ENCODE measurements around the gene PISD. TPM values are rescaled to one million over a fixed set of nuclear protein-coding genes. Genes with fewer than 3 reads are reported as not detected.

PISD gene
- total and polyA plus RNA-seq, 9 donors: 12.0 to 60.2 (median 33.5) TPM

DNA sequence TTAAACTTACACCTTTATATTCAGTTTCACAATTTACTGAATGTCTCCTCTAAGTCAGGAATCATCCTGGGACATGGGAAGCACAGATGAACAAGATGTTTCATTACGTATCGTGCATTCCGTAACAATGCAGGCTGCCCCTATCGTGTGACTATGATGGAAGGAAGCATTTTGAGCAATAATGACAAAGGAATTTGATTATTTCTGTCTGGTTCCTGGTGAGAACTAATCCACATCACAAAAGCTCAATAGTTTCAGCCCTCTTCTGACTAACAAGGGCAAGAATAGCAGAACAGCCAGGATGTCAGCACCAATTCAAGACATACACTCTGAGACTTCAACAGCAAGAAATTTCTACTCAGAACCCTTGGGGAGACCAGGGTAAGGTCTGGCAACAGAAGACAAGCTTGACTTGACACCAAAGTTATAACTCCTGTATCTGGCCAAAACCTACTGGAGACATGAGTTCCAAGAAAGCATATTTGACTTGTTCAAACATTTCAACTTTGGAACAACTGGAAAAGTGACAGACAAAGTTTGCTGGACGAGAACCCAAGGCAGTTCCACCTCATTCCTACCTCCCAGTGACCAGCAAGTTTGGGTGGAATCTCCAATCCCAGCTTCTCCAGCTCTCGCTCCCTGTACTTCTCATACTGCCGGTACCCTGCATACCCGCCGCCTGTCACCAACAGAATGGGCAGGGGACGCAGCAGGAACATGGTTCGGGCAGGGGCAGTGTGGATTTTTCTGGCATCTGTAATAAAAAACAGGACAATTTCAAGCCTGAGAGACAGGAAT lies 14.3 kb downstream of the PISD start:
- H3K9me3 ChIP-seq: no peaks in the 10 kb centered on the region
- no peaks in the 10 kb centered on the region for H3K36me3 ChIP-seq
- no peak for DNase-seq
- no peak for TF ChIP-seq POLR2A (IDR thresholded peaks at IDR 0.05)
- TF ChIP-seq EP300 (IDR thresholded peaks at IDR 0.05): no peak
- TF ChIP-seq CTCF (IDR thresholded peaks at IDR 0.05): no peak
- no peaks in the 10 kb centered on the region for H3K27me3 ChIP-seq
- 85 to 91% (median 87%) methylated on average over 11 of the region's 11 CpGs for WGBS, 3 donors
- intact Hi-C loops (cut with DNase I): no loop called here
- H3K4me1 ChIP-seq (ENCODE audit: insufficient read depth): peaks cover 1% of the 10 kb centered on the region
- H3K4me3 ChIP-seq: no peak overlapping the region
- H3K27ac ChIP-seq: no peak overlapping the region

GRCh38 chr22:31647066-31647465 lies 14.9 kb downstream of the PISD start:
- intact Hi-C loops (cut with DNase I): no loop called here
- Histone ChIP-seq H3K27ac (no peak overlapping the region), H3K36me3 (no peaks in the 10 kb centered on the region), H3K4me3 (no peak overlapping the region), H3K9me3 (no peaks in the 10 kb centered on the region), H3K27me3 (no peaks in the 10 kb centered on the region), H3K4me1 (ENCODE audit: insufficient read depth) (peaks cover 1% of the 10 kb centered on the region)
- WGBS, 3 donors: 91 to 96% (median 96%) methylated on average over 3 of the region's 3 CpGs
- DNase-seq: no peak
- TF ChIP-seq POLR2A (IDR thresholded peaks at IDR 0.05): no peak
- no peak for TF ChIP-seq EP300 (IDR thresholded peaks at IDR 0.05)
- no peak for TF ChIP-seq CTCF (IDR thresholded peaks at IDR 0.05)

DNA sequence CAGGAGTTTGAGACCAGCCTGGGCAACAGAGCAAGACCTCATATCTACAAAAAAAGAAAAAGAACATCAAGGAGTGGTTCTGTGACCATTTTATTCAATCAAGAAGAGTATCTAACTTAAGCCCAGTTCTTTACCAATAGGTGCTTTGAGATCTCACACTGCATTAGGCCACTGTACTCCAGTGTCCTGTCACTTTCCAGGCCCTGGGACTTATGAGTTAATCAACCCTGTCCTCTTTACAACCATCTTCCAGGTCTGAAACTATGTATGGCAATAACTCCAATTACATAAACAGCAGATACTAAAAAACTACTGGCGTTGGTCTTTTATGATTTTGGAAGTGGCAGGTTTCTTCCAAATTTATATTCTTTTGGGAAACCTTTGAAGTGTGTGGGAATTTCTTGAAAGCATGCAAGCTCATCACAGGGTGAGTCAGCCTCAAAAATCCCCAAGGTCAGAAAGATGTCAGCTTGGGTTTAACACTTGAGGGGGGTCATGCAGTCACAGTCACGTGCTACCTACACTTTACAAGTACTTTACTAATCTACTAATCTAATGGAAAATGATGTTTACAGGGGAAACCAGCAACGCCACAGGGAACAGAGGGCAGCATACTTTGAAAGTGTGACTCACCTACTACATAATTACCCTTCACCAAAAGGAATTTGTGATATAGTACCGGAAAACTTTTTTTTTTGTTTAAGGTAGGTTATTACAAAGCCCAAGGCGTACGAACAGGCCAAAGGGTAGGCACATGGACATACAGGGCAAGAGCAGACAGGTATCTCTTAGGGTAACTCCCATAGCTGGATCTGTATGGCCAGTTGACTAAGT lies 15.6 kb downstream of the PISD start:
- 52 to 56% (median 55%) methylated on average over 6 of the region's 6 CpGs for WGBS, 3 donors

More for the DNA sequence above, 15.6 kb downstream of the PISD start:
- peaks cover 1% of the 10 kb centered on the region for H3K4me1 ChIP-seq (ENCODE audit: insufficient read depth)
- no peaks in the 10 kb centered on the region for H3K36me3 ChIP-seq
- H3K27me3 ChIP-seq: no peaks in the 10 kb centered on the region
- no peaks in the 10 kb centered on the region for H3K9me3 ChIP-seq
- H3K27ac ChIP-seq: no peak overlapping the region
- TF ChIP-seq CTCF (IDR thresholded peaks at IDR 0.05): no peak
- no peak for TF ChIP-seq POLR2A (IDR thresholded peaks at IDR 0.05)
- TF ChIP-seq EP300 (IDR thresholded peaks at IDR 0.05): no peak
- intact Hi-C loops (cut with DNase I): no loop called here
- DNase-seq: no peak
- H3K4me3 ChIP-seq: no peak overlapping the region
